ENCODE measurements around the gene SLCO2A1. TPM values are rescaled to one million over a fixed set of nuclear protein-coding genes. Genes with fewer than 3 reads are reported as not detected.

The SLCO2A1 gene
- total RNA-seq, 1 experiment from 2014 or later, result not detected

- no peak for DNase-seq (ENCODE audit: low spot score)
Observed at GRCh38 chr3:133901847-133902246, 127.9 kb downstream of the SLCO2A1 start.

- DNase-seq (ENCODE audit: low spot score), result no peak
Observed at GRCh38 chr3:133901083-133901482, 128.6 kb downstream of the SLCO2A1 start.

- no peak for DNase-seq (ENCODE audit: low spot score)
Observed at GRCh38 chr3:133899311-133899710, 130.4 kb downstream of the SLCO2A1 start.

GRCh38 chr3:133897547-133897946 is 132.2 kb downstream of the SLCO2A1 start:
- DNase-seq (ENCODE audit: low spot score), result no peak

- DNase-seq (ENCODE audit: low spot score), result no peak
Observed at GRCh38 chr3:133896002-133896761, 133.5 kb downstream of the SLCO2A1 start.

- no peak for DNase-seq (ENCODE audit: low spot score)
Observed at GRCh38 chr3:133895208-133896001, 134.3 kb downstream of the SLCO2A1 start, which contains the start of gene RAB6B. Gene RAB6B (minus strand): TSS chr3:133895882. CDS start chr3:133895466, 416 bp downstream.

- no peak for DNase-seq (ENCODE audit: low spot score)
Observed at GRCh38 chr3:133894353-133895207, 135.1 kb downstream of the SLCO2A1 start.

GRCh38 chr3:133893683-133894352 is 135.9 kb downstream of the SLCO2A1 start:
- DNase-seq (ENCODE audit: low spot score), result no peak

- DNase-seq (ENCODE audit: low spot score), result no peak
Observed at GRCh38 chr3:133892541-133893231, 137.0 kb downstream of the SLCO2A1 start.

- DNase-seq (ENCODE audit: low spot score), result no peak
Observed at GRCh38 chr3:133891662-133892378, 137.9 kb downstream of the SLCO2A1 start.

GRCh38 chr3:133890972-133891644 is 138.6 kb downstream of the SLCO2A1 start:
- no peak for DNase-seq (ENCODE audit: low spot score)

- no peak for DNase-seq (ENCODE audit: low spot score)
Observed at GRCh38 chr3:133890037-133890436, 139.7 kb downstream of the SLCO2A1 start.

- no peak for DNase-seq (ENCODE audit: low spot score)
Observed at GRCh38 chr3:133888726-133889340, 140.9 kb downstream of the SLCO2A1 start.

- no peak for DNase-seq (ENCODE audit: low spot score)
Observed at GRCh38 chr3:133887803-133888703, 141.7 kb downstream of the SLCO2A1 start.

GRCh38 chr3:133887074-133887802 is 142.5 kb downstream of the SLCO2A1 start:
- no peak for DNase-seq (ENCODE audit: low spot score)

GRCh38 chr3:133886031-133886722 is 143.5 kb downstream of the SLCO2A1 start:
- DNase-seq (ENCODE audit: low spot score), result no peak

Measured in HT-29 (cell line).